HG03521 (cell line): ENCODE results near the gene TBC1D14.
"Not testable (repeated sequence)": the region's sequence is repeated elsewhere in the genome, so short reads cannot be mapped to it uniquely, and the experiment has no call there.

Experiments
- ATAC-seq: cut with Tn5 transposase; IDR thresholded peaks from one replicate; pipeline ENCODE4 v1.9.1; 2021; ENCODE audit warnings: mild to moderate bottlenecking, moderate library complexity; ENCODE audit not compliant: unreplicated experiment

TBC1D14 gene

DNA sequence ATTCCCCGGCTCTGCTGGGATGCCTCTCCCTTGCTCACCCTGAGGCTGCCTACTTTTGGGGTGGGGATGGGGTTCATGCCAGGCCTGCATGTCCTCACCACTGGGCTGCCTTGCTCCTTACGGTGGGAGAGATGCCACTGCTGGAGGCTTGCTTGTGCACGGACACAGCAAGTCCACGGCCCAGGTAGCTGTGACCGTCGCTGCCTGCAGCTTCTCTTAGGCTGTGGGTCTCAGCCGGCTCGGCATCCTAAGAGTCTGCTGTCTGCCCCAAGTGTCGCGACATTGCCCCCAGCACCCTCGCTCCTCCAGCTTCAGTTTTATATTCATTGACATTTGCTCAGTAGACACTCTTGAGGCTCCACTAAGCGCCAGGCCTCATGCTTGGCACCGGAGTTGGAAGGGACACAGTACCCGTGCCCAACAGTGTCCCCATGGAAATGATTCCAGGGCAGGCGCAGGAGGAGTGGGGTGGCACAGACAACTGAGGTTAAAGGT, 58.3 kb downstream of the TBC1D14 start:
- ATAC-seq = no peak

DNA sequence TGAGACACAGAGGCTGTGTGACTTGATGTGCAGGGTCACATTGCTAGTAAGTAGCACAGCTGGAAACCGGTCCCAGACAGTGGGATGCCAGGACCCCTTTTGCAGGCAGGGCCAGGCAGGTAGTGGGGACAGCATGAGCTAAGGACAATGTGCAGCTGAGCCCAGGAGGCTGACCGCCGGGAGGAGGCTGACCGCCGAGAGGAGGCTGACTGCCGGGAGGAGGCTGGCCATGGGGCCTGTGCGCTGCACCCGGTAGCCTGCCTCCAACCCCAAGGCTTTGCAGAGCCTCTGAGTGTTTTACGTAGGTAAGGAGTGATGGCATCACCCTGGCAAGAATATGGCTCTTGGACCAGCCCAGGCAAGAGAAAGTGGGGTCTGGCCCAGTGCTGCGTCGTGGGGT, 58.9 kb downstream of the TBC1D14 start:
- ATAC-seq = no peak

- peak; percentile 63 for ATAC-seq
Measured at GRCh38 chr4:6969826-6970800, 60.5 kb downstream of the TBC1D14 start.

- ATAC-seq = no peak
Measured at GRCh38 chr4:6971536-6972374, 62.1 kb downstream of the TBC1D14 start.

DNA sequence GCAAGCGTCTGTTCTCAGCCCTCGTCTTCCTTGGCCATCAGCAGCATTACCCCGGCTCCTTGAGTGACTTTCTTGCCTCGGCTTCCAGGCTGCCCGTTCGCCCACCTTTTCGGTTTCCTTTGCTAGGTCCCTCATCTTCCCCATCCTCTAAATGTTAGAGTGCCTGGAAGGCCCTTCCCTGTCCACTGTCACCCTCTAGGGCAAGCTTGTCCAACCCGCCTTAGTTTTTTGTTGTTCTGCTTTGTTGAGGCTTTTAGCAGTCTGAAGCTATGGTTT, 62.7 kb downstream of the TBC1D14 start:
- ATAC-seq = no peak

DNA sequence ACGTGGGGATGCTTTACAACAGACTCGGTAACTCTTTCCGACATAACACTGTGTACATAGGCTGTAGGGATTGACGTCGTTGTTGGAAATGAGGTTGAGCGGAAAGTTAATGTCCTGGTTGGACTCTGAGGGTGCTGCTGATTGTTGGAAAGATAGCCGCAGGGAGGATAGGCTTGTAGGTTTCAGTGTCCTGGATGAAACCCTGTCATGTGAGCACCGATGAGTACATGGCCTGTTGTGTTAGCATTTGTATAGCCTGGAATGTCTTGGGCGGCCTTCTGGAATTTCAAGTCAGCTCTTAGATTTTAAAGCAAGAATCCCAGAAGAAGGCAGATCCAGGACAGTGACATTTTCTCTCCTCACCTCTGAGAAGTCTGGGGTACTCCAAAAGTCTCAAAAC, 63.3 kb downstream of the TBC1D14 start:
- no peak for ATAC-seq

DNA sequence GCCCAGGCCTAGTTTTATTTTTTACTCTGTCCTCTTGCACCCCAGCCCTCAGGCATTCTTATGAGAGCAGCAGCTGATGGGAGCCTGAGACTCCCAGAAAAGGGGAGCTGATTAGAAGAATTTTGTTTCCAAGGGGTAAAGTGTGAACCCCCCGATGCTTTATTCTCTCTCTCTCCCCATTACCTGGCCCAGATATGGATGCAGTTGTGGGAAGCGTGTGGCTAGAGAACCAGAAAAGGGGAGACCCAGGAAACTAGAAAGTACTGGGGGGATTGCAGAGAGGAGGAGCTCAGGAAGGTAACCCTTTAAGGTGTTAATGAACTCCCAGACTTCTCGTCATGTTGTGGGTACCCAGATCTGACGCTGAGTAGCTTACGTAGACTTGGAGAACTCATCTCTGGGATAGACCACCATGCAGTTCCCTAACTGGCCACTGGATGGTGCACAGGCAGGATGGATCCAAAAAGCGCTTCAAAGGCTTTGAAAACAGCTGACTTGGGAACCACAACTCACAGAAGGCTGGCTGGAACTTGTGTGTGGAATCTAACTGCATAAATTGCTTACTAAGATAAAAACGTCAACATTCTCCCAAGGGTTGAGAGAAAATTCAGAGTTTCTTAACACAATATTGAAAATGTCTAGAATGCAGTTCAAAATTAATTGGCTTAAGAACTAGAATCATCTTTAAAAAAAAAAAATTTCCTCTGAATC, 64.7 kb downstream of the TBC1D14 start:
- ATAC-seq = no peak

DNA sequence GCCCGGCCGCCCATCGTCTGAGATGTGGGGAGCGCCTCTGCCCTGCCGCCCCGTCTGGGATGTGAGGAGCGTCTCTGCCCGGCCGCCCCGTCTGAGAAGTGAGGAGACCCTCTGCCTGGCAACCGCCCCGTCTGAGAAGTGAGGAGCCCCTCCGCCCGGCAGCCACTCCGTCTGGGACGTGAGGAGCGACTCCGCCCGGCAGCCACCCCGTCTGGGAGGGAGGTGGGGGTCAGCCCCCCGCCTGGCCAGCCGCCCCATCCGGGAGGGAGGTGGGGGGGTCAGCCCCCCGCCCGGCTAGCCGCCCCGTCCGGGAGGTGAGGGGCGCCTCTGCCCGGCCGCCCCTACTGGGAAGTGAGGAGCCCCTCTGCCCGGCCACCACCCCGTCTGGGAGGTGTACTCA, 68.2 kb downstream of the TBC1D14 start:
- ATAC-seq = not testable (repeated sequence)

DNA sequence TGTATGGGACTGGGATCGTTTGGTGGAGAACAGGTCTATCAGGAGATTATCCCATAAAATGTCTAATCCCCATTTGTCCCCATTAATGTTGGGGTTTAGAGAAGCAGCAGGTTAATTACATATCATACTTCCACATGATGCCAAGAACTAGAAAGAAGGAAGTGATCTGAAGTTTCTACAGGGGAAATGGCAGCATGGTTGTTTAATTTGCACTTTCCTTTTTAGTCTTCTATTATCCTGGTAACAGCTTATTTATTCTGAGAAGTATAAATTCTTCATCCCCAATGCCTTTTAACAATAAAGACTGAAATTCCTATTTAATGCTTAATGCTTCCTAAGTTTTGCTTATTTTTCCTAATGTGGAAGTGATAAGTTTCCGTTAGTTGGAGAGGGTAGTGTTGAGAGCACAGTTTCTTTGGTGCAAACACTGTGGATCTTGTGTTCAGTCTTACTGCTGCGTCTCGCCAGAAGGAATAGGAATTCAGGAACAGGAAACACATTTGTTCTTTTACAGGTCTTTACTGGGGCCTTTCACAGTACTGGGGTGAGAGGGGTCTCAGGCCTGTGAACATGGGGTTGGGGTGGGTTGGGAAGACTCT, 74.0 kb downstream of the TBC1D14 start:
- no peak for ATAC-seq

DNA sequence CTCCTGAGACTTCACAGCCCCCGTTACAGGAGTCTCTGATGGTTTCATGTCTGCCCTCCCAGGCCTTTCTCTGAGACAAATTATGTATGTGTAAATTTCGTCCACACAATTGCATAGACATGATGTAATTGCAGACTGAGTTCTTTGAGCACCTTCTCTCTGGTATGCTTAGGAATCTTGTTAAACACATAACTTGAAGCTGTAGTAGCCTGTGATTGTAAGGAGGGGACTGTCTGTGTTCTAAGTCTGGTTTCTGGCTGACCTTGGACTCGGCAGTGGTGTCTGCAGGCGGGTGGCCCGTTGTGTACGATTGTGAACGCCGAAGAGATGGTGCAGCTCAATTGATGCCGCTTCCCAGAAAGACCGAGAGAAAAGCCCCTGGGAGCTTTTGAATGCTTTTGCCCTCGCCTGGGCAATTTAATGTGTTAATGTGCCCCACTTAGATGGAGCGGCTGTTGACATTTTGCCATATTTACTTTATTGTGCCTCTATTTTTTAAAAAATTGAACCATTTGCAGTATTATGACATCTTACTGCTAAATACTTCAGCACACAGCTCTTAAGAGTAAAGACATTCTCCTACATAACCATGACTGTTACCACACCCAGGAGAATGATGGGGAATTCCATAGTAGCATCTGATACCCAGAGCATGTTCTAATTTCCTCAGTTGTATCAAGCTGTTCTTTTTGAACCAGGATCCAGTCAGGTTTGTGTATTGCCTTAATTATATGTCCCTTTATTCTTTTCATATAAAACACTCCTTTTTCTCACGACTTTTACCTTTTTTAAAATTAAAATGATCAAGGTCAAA, 75.2 kb downstream of the TBC1D14 start:
- ATAC-seq = no peak

DNA sequence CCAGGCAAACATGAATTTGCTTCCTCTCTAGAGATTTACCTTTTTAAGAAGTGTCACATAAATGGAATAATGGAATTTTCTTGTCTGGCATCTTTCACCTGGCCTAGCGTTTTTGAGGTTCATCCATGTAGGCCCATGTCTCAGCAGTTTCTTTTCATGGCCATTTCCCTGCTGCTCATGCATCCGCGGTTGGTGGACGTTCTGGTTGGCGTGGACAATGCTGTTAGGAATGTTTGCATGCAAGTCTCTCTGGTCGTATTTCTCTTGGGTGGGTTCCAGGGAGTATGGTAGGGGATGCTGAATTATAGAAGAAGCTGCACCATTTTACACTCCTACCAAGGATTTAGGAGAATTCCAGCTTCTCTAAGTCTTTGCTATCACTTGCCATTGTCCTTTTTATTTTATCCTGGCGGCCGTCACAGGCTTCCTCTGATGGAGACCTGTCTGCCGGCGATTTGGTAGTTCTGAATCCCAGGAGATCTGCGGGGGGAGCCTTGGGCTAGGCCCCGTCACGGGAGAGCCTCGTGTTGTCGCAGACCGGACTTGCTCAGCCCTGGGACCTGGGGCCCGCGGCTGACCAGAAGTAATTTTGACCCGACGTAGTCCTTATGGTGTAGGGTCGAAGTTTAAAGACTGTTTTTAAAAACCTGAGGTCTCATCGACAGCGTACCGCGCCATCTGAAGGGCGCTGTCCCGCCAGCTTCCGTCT, 76.6 kb downstream of the TBC1D14 start:
- peak; percentile 19 for ATAC-seq

DNA sequence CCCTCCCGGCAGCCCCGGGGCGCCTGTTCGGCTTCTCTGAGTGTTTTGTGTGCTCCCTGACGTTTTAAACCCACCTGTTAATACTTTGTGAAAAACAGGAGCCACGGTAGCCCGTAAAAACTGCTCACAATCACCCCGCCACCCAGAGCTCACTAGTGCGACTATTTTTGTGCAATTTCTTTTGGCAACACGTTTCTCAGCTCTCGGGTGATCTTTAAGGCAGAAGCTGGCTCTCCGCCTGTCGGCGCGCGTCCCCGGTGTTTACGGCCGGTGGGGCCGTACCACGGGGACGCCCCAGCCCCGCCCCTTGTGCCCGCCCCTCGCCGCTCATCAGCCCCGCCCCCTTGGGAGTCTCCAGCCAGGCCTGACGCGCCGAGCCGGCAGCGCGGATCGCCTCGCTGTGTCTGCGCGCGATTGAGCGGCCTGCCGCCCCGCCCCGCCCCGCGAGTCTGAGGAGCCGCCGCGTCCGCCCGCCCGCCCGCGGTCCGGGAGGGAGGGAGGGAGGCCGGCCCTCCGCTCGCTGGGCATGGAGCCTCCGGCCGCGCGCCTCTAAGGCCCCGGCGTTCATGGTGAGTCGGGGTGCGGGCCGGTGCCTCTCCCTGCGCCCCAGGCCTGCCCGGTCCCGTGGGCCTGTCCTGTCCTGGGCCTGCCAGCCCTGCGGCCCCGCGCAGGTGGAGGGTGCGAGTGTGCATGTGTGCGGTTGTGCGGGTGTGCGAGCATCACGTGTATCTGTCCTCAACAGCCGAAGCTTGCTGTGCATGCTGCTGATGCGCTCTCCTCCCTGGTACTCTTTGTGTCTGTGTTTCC, 77.4 kb downstream of the TBC1D14 start:
- peak; percentile 87 for ATAC-seq

GRCh38 chr4:6987588-6987961, 77.9 kb downstream of the TBC1D14 start:
- no peak for ATAC-seq

- ATAC-seq = no peak
Measured at GRCh38 chr4:6988016-6988715, 78.5 kb downstream of the TBC1D14 start.

DNA sequence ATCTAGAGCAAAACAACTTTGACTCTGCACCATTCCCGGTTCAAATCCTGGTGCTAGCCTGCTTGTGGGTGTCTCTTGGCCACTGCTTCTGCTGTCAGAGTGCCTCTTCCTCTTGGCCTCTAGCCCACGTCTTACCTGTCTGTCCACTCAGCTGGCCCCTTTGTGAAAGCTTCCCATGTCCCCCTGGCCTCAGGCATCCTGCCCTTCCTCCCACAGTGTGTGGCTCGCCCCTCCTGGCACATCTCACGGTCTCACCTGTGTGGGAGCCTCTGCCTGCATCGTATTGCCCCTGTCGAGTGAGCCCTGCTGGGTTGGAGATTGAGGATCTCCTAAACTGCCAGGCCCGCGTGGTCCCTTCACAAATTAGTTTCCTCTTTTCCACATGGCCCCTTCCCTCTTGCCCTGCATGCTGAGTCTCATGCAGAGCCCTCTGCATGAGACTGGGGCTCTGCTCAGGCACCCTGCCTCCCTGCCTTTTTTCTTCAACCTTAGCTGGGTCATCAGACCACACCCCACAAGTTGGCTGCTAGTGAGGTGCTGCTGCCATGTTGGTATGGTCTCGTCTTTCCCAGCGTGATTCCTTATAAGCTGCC, 79.8 kb downstream of the TBC1D14 start:
- ATAC-seq = no peak

- no peak for ATAC-seq
Measured at GRCh38 chr4:6990661-6991060, 81.0 kb downstream of the TBC1D14 start.

GRCh38 chr4:6991249-6991648, 81.6 kb downstream of the TBC1D14 start:
- ATAC-seq = no peak
